T-helper 2 cell treated with Interferon-gamma antibody and Interleukin-4, amounts not matched to agents 100 ng/mL and 5 ng/mL, for 36 hours (primary cell): ENCODE results near the gene CFTR. TPM values are rescaled to one million over a fixed set of nuclear protein-coding genes. Genes with fewer than 3 reads are reported as not detected.
"Not testable (repeated sequence)": the region's sequence is repeated elsewhere in the genome, so short reads cannot be mapped to it uniquely, and the experiment has no call there.

ENCODE experiments used
- intact Hi-C: fragments of 100-400 bp; cut with micrococcal nuclease; formaldehyde crosslinking; loops from one replicate; pipeline ENCODE4 v1.15.1; 2023
- total RNA-seq: library from RNA; stranded (reverse); gene quantifications from 2 replicates; pipeline ENCODE4 v1.2.3, GENCODE V29; 2022

The CFTR gene
- total RNA-seq, 1 donor from 2014 or later, result not detected

DNA sequence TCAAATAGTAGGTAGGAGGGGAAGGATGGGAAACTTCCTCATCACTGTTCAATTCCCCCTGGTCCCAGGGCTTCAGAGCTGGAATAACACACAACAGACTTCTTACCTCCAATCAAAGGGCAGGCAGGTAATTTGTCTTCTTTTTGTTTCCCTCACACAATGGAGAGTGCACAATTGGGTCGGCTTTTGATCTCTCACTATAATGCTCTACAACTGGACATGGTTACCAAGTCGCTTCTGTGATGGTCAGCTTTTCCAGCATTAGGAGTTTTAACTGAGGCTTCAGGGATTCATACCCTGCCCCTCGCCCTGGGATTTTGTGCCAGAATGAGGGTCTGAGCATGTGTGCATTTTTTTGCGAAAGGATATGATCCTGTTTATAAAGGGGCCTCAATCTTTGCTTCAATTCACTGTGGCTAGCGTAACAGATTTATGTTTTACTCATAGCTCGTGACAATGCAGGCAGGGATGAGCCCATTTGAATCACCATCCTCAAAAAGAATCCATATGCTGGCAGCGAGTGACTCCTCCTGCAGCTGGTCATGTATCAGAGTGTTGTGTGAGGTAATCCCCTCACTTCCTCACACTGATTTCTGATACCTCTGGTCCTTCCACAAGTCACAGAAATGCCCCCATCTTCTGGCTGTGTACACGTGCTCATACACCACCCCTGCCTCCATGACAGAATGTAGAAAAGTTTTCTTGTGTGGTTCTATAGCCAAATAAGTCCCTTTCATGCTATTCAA, 203.8 kb downstream of the CFTR start:
- intact Hi-C loops, result no loop called here

DNA sequence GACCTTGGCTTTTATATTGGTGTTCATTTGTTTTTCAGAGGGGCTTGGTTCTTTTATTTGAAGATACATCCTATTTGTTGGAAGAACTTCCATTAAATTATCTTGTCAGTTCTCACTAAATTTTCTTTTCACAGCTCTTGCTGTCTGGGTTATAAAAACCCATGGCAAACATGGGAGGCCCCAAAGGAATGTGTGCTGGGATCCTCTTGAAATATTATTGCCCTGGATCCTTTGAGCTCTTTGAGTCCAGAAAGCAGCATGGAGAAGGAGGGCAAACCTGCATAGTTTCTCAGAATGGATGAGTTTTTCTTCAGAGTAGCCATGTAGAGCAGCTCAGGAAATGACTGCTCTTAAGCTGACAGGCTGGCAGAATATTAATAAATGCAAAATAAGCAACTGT, 206.0 kb downstream of the CFTR start:
- intact Hi-C loops, result no loop called here

DNA sequence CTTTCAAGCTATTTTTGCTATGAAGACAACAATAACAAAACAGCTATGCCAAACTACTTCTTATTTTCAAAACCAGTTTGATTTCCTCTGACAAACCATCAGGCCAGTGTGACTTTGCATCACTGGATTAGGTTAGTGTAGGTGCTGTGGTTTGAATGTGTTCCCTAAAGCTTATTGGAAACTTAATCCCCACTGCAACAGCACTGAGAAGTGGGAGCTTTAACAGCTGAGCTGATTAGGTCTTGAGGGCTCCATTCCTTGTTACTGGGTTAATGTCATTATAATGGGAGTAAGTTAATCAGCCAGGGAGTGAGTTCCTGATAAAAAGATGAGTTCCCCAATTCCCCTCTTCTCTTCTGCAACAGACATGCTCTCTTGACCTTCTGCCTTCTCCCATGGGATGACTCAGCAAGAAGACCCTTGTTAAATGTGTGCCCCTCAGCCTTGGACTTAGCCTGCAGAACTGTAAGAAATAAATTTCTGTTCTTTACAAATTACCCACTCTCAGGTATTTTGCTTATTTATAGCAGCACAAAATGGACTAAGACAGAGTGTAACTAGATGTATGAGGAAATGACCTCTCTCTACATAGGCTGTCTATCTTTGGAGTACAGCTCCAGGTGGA, 206.6 kb downstream of the CFTR start:
- intact Hi-C loops, result no loop called here

DNA sequence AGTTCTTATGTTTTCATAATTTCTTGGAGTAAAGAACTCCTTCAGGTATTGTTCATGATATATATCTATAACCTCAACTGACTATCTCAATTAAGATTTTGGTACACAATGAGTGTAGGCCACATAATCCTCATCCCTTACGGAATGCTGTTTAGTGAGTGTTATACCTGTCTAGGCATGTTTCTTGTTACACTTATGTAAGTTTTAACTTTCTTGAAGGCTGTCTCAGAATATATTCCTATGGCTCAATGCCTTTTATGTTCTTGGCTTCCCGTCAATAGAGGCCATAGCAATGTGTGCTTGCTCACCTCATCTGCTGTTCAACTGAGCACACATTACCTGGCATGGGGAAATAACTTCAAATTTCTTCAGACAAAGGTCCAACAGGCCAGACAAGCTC, 208.3 kb downstream of the CFTR start:
- intact Hi-C loops, result no loop called here

DNA sequence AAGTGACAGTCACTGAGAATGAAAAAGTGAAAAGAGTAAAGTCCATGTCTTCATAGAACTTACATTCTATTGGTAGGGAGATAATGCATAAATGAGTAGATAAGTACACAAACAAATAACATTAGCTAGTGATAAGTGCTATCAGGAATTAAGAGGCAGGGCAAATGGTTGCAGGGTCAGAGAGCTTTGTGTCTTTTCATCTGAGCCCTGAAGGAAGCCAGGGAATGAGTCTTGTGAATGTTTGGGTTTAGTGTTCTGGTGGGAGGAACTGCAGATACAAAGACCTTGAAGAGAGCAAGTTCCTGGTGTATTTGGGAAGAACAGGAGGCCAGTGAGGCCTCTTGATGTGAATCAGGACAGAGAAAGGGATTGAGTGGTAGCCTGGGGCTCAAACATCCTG, 209.6 kb downstream of the CFTR start:
- intact Hi-C loops, result no loop called here

DNA sequence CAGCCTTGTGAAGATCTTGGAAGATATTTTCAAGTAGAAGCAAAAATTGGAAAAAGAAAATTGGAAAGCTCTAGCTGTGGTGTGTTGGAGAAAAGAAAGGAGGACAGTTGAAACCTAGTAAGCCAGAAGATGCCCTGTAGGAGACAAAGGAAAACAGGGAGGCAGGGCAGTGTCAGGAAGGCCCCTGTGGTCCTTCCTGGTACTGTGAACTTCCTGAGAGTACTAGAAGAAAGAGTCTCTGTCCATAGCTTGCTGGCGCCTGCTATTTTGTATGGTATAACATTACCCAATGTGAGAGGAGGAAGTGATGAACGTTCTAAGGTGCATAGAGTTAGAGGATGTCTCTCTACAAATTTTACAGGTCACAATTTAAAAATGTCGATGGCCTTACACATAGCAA, 210.3 kb downstream of the CFTR start:
- intact Hi-C loops, result no loop called here

DNA sequence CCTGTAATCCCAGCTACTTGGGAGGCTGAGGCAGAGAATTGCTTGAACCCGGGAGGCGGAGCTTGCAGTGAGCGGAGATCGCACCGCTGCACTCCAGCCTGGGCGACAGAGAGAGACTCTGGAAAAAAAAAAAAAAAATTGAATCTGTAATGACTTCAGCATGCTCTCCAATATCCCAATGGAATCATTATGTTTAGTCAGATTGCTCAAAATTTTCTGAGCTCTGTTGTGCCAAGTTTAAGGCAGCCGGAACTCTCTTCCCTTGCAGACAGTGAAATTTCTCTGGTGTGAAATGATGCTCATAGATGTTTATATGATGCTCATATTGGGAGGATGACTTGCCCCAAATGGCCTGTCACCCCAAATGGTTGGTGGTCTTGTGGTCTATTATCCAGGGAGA, 212.5 kb downstream of the CFTR start:
- intact Hi-C loops, result no loop called here

DNA sequence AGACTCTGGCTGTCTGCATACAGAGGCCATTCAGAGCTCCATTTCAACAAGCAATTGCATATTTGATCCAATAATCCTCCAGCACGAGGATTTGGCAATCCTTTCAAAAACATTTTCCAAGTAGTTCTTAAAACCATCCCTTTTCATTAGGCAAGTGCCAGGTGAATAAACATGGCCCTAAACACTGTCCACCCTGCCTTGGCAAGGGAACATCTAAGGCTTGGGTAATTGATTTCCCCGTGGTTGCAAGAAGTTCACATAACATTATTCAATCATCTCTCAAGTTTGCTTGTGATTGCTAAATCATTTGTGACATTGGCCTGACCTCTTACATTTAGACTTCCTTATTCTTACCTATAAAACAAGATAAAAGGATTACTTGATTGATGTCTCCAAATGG, 218.2 kb downstream of the CFTR start:
- intact Hi-C loops, result no loop called here

DNA sequence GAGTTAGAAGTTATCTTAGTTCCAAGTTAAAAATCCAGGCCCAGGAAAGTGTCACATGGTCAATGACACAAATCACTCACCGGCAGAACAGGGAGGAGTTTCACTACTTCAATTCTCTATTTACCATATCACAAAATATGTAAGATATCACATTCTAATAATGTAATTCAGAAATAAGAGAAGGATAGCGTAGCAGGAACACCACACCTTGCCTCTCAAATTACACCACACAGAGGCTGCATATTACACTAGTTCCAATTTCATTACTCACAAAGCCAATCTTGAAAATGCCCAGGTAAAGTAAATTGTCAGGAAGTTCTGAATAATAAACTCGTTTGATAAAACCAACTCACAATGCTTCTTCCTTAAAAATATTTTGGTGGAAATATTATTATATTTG, 224.2 kb downstream of the CFTR start:
- intact Hi-C loops, result no loop called here

DNA sequence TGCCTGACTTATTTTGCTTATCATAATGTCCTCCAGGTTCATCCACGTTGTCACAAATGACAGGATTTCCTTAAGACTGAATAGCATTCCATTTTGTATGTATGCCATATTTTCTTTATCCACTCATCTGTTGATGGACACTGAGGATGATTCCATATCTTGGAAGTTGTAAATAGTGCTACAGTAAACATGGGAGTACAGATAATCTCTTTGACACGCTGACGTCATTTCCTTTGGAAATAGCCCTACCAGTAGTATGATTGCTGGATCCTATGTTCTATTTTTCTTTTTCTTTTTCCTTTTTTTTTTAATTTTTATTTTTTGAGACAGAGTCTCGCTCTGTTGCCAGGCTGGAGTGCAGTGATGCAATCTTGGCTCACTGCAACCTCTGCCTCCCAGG, 225.8 kb downstream of the CFTR start:
- intact Hi-C loops, result no loop called here

DNA sequence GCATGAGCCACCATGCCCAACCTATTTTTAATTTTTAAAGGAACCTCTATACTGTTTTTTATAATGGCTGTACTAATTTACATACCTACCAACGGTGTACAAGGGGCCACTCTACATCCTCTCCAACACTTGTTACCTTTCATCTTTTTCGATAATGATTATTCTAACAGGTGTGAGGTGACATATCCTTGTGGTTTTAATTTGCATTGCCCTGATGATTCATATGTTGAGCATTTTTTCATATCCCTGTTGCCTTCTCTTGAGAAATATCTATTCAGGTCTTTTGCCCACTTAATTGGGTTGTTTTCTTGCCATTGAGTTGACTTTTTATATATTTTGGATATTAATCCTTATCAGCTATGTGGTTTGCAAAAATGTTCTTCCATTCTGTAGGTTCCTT, 226.4 kb downstream of the CFTR start:
- intact Hi-C loops, result no loop called here

DNA sequence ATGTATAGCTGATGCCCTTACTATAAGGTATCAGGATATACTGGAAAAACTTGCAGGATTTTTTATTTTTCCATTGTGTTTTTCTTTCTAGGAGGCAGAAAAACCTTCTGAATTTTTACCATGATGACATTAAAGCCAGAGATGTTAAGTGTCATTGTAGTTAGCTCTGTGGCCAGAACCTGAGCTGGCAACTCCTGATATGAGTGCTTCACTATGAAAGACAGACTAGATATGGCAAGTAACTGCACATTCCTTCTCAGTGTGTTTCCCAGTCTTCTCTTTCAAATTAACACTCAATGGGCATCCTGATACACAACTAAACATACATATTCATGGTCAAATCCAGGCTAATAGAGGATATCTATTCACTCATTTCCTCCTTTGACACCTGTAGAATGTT, 227.3 kb downstream of the CFTR start:
- intact Hi-C loops, result no loop called here

DNA sequence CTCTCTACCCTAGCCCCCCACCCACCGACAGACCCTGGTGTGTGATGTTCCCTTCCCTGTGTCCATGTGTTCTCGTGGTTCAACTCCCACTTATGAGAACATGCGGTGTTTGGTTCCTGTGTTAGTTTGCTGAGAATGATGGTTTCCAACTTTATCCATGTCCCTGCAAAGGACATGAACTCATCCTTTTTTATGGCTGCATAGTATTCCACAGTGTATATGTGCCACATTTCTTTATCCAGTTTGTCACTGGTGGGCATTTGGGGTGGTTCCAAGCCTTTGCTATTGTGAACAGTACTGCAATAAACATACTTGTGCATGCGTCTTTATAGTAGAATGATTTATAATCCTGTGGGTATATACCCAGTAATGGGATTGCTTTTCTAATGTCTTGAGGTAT, 228.3 kb downstream of the CFTR start:
- intact Hi-C loops, result not testable (repeated sequence)

DNA sequence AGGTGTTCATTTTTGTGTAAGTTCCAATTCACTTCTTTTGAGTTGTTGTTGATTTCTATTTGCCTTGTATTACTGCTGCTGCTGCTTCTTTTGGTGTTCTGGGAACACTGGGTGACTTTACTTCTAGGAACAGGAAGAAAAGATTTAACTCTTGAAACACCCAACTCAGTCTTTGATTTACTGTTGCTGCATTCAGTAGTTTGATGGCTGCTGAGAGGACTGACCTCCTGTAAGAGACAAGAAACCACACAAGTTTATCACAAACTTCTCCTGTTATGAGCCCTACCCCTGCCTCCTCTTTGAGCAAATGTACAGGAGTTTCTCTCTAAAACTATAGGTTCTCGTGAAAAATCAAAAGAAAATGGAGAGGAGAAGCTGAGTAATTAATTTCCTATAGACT, 231.7 kb downstream of the CFTR start:
- intact Hi-C loops, result no loop called here

DNA sequence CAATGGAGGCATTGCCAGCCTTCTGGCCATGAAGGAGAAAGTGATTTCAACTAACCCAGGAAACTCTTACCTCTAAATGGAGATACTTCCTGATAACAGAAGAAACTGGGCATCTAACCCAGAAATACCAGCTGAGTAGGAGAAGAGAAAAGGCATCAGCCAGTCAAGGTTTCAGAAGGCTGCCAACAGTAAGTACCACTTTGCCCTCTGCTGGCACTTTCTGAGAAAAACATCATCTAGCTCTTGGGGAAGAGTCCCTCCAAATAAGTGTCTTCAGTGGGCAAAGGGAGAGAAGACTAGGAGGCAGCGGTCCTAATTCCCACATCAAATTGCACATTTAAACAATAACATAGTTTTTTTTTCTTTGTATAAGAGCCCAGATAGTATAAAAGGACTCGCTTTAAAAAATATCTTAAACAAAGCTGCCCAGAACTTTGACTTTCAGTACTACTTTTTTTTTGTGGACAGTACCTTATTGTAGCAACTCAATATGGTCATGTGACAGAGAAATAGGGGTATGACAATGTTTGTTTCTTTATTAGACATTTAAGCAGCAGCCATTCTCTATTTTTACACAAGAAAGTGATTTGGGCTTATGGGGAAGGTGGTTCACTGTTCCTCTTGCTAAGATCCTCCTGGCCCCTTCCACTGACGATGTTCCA, 236.1 kb downstream of the CFTR start:
- intact Hi-C loops, result loop anchor here (1.0 to 2.0 kb wide), 3 partner anchors 257 to 503 kb away; no protein-coding TSS in a partner anchor

DNA sequence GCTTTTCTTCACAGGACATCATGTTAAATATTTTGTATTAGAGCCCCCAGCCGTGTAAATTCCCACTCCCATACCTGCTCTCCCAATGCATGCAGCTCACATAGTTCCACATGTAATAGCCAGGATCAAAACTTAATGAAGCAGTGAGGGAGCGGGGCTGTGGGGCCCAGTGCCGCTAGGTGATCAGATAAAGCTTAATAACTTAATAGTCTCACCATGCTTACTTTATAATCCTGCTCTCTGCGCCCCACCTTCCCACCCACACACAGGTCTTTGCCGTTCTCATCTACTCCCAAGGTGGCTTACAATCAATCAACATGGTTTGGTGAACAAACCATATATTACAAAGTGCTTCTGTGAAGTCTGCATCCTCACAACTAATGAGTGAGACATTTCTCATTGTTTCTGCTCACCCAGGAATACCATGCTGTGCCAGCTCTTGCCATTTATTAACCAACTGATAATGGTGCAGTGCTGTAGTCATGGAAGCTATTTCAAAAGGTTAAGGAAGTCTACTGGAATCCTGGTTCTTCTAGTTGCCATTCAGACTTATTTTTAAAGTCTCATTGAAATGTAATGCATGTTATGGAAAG, 237.0 kb downstream of the CFTR start:
- intact Hi-C loops, result loop anchor here (2.0 kb wide), 1 partner anchor 504 kb away; no protein-coding TSS in a partner anchor

DNA sequence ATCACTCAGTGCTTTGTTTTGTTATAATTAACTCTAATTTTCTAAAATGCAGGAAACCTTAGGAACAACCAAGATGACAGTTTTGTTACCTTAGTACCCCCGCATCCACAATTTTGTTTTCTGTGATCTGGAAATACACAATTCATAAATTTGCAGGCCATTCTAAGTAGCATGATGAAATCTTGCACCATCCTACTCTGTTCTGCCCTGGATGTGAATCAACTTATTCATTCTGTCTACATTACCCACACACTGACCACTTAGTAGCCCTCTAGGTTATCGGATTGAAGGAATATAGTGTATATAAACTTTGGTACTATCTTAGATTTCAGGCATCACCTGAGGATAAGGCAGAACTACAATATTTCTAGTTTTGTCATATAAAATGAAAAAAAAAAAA, 237.5 kb downstream of the CFTR start:
- intact Hi-C loops, result loop anchor here (2.0 kb wide), 1 partner anchor 505 kb away; no protein-coding TSS in a partner anchor

Other genes with a start within 250 kb of the CFTR start
- gene WNT2, start 157.0 kb upstream of the CFTR start, total RNA-seq, result not detected in 2 replicates
- not detected in 2 replicates for gene ASZ1, start 52.5 kb upstream of the CFTR start, total RNA-seq